GM12891 (cell line): ENCODE measurements around the gene COLEC12.
"Not testable (repeated sequence)": the region's sequence is repeated elsewhere in the genome, so short reads cannot be mapped to it uniquely, and the experiment has no call there.

Experiments used
- DNase-seq: peaks from one replicate; pipeline ENCODE4 v3.0.0; 2011; ENCODE audit warnings: low spot score; ENCODE audit not compliant: insufficient read length
- FAIRE-seq: peaks from 2 replicates; lab custom pipeline; 2011; peaks lifted over from hg19 to GRCh38; lab: Jason Lieb, UNC
- PAX5 ChIP-seq: IDR thresholded peaks from 2 replicates; pipeline ENCODE4 v1.6.1; 2011; ENCODE audit warnings: low read length, moderate library complexity, mild to moderate bottlenecking; ENCODE audit not compliant: insufficient read depth, severe bottlenecking
- POLR2A ChIP-seq: IDR thresholded peaks from 2 replicates; pipeline ENCODE4 v1.6.1; 2011; ENCODE audit warnings: low read depth, low read length, control low read depth
- POLR2AphosphoS5 ChIP-seq: IDR thresholded peaks from 2 replicates; pipeline ENCODE4 v1.6.1; 2011; ENCODE audit warnings: low read depth, low read length, control low read depth
- POU2F2 ChIP-seq: IDR thresholded peaks from 2 replicates; pipeline ENCODE4 v1.6.1; 2011; ENCODE audit warnings: low read depth, mild to moderate bottlenecking, control low read depth, low read length, moderate library complexity
- SPI1 ChIP-seq: IDR thresholded peaks from 2 replicates; pipeline ENCODE4 v1.6.1; 2011; ENCODE audit warnings: low read depth, low read length, control low read depth
- TAF1 ChIP-seq: IDR thresholded peaks from 2 replicates; pipeline ENCODE4 v1.6.1; 2011; ENCODE audit warnings: low read depth, low read length, control low read depth

The COLEC12 gene

DNA sequence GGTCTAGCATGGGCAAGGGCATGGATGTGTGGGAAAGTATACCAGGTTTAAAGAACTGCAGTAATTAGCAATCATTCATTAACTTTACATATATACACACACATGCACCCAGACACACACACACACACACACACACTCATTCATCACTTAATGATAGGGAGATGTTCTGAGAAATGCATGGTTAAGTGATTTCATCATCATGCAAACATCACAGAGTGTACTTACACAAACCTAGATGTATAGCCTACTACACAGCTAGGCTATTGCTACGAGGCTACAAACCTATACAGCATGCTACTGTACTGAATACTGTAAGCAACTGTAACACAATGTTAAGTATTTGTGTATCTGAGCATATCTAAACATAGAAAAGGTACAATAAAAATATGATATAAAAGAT lies 83.6 kb downstream of the COLEC12 start:
- TF ChIP-seq SPI1 (no peak), POLR2A (no peak), TAF1 (no peak), POLR2AphosphoS5 (no peak), PAX5 (no peak), POU2F2 (no peak)
- no peak for FAIRE-seq
- no peak for DNase-seq

GRCh38 chr18:415617-416612 lies 84.6 kb downstream of the COLEC12 start:
- DNase-seq: no peak
- TF ChIP-seq POLR2A (no peak), POU2F2 (no peak), PAX5 (no peak), TAF1 (no peak), POLR2AphosphoS5 (no peak), SPI1 (no peak)
- no peak for FAIRE-seq

DNA sequence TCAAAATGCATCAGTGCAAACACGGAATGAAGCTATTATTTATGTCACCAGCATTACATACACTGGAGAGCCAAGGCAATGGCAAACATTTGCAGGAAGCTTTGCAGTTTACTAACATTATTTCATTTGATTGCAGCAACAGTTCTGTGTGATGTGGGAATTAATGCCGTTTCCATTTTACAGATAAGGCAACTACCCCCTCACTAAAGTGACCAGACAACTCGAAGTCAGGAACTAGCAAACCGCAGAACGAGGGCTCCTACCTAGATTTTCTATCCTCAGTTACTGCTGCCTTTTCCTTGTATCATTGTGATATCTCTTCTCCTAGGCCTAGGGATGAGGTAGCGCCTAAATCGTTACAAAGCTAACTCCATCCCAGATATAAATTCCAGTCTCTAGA lies 85.5 kb downstream of the COLEC12 start:
- TF ChIP-seq SPI1 (no peak), POU2F2 (no peak), POLR2AphosphoS5 (no peak), TAF1 (no peak), PAX5 (no peak), POLR2A (no peak)
- no peak for FAIRE-seq
- no peak for DNase-seq

- DNase-seq (no peak), FAIRE-seq (peak; percentile 31)
- TF ChIP-seq TAF1: no peak
- no peak for TF ChIP-seq SPI1
- no peak for TF ChIP-seq POU2F2
- TF ChIP-seq POLR2AphosphoS5: no peak
- TF ChIP-seq POLR2A: no peak
- no peak for TF ChIP-seq PAX5
These were observed 87.3 kb downstream of the COLEC12 start for GRCh38 chr18:413233-413632.

DNA sequence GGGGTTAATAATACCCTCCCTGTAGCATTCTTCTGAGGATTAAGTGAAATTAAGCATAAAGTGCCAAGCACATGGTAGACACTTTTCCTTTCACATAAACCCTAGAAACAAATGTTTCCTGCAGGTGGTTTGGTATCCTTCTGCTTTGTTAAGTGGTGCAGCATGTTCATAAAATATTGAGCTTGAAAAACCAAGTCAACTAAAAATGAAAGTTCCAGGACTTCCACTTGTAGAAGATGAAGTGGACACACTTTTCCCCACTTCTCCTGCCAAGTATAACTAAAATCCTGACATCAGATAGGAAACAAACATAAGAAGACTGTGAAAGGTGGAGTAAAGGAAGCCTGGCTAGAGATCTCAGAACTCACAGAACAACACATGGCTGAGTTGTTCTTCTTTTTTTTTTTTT lies 90.5 kb downstream of the COLEC12 start:
- DNase-seq (no peak), FAIRE-seq (no peak)
- TF ChIP-seq PAX5 (no peak), POLR2A (no peak), SPI1 (no peak), TAF1 (no peak), POLR2AphosphoS5 (no peak)

GRCh38 chr18:408367-408766 lies 92.1 kb downstream of the COLEC12 start:
- DNase-seq (no peak), FAIRE-seq (no peak)
- TF ChIP-seq PAX5: no peak
- no peak for TF ChIP-seq TAF1
- no peak for TF ChIP-seq SPI1
- no peak for TF ChIP-seq POLR2A
- no peak for TF ChIP-seq POU2F2
- no peak for TF ChIP-seq POLR2AphosphoS5

GRCh38 chr18:407626-408224 lies 92.8 kb downstream of the COLEC12 start:
- DNase-seq: no peak
- no peak for TF ChIP-seq TAF1
- no peak for TF ChIP-seq SPI1
- TF ChIP-seq PAX5: no peak
- TF ChIP-seq POLR2A: no peak
- TF ChIP-seq POLR2AphosphoS5: no peak
- no peak for TF ChIP-seq POU2F2
- FAIRE-seq: no peak

GRCh38 chr18:407191-407590 lies 93.3 kb downstream of the COLEC12 start:
- TF ChIP-seq PAX5 (no peak), TAF1 (no peak), POLR2A (no peak), SPI1 (no peak), POLR2AphosphoS5 (no peak), POU2F2 (no peak)
- DNase-seq (no peak), FAIRE-seq (no peak)

DNA sequence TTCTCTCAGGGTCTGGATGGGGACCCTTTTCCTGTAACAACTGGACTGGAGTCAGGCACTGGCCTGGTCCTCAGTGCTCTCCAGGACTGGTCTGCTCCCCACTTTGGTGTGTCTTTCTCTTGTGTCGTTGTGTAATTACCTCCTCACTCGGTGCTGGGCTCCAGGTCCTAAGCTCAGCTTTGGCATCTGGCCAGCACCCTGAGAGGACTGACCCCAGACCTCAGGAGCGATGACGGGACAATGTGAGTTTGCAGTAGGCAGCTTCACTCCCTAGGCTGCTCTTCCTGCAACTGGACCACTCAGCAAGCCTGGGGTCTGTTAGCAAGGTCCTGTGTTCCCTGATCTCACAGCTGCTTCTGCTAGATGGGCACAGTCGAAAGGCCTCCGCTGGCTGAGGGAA lies 93.8 kb downstream of the COLEC12 start:
- no peak for TF ChIP-seq POLR2A
- TF ChIP-seq PAX5: no peak
- no peak for TF ChIP-seq POU2F2
- no peak for TF ChIP-seq POLR2AphosphoS5
- no peak for TF ChIP-seq TAF1
- TF ChIP-seq SPI1: no peak
- no peak for FAIRE-seq
- DNase-seq: no peak

DNA sequence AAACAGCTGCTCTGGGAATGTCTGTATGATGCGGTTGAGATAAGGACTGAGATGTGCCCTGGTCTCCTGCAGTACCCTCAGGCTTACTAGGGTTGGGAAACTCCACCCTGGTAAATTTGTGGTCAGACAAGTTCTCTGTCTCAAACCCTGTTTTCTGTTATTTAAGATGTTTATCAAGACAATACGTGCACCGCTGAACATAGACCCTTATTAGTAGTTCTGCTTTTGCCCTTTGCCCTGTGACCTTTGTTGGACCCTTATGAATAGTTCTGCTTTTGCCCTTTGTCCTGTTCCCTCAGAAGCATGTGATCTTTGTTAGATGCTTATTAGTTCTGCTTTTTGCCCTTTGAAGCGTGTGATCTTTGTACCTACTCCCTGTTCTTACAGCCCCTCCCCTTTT lies 95.5 kb downstream of the COLEC12 start:
- not testable (repeated sequence) for DNase-seq, FAIRE-seq
